Lower leg skin (tissue), 3 donors: ENCODE measurements around the gene NADK2.

Source experiments
- POLR2A ChIP-seq, 2 donors: fragments of 450-650 bp; IDR thresholded peaks; one replicate each; pipeline ENCODE4 v1.6.1; 2016 to 2017; ENCODE audit warnings: antibody characterized with exemption in 2 of 2, mild to moderate bottlenecking in 1 of 2, moderate library complexity in 1 of 2
- TF ChIP-seq, protein P1 (sequence below), 3 donors: fragments of 450-650 bp; IDR thresholded peaks; one replicate each; pipeline ENCODE4 v1.5.1; 2016; ENCODE audit warnings: antibody characterized with exemption in 3 of 3, mild to moderate bottlenecking in 3 of 3, moderate library complexity in 2 of 3

- TF ChIP-seq, protein P1, sequence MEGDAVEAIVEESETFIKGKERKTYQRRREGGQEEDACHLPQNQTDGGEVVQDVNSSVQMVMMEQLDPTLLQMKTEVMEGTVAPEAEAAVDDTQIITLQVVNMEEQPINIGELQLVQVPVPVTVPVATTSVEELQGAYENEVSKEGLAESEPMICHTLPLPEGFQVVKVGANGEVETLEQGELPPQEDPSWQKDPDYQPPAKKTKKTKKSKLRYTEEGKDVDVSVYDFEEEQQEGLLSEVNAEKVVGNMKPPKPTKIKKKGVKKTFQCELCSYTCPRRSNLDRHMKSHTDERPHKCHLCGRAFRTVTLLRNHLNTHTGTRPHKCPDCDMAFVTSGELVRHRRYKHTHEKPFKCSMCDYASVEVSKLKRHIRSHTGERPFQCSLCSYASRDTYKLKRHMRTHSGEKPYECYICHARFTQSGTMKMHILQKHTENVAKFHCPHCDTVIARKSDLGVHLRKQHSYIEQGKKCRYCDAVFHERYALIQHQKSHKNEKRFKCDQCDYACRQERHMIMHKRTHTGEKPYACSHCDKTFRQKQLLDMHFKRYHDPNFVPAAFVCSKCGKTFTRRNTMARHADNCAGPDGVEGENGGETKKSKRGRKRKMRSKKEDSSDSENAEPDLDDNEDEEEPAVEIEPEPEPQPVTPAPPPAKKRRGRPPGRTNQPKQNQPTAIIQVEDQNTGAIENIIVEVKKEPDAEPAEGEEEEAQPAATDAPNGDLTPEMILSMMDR (IDR thresholded peaks at IDR 0.05), result no peak
- no peak for TF ChIP-seq POLR2A (IDR thresholded peaks at IDR 0.05)
These were observed 64.6 kb downstream of the NADK2 start for GRCh38 chr5:36177154-36177553.
